NB4 (cell line): Measurements from ENCODE around the gene TSC22D1.

Source experiments
- CTCF ChIP-seq: IDR thresholded peaks from one replicate; pipeline ENCODE4 v1.5.1; 2012; ENCODE audit warnings: low read depth, low read length
- MYC ChIP-seq: IDR thresholded peaks from 2 replicates; pipeline ENCODE4 v1.6.1; 2011; ENCODE audit warnings: low read depth, low read length
- POLR2A ChIP-seq: IDR thresholded peaks from 2 replicates; pipeline ENCODE4 v1.6.1; 2011; ENCODE audit warnings: mild to moderate bottlenecking; ENCODE audit not compliant: insufficient read length; ENCODE audit errors: extremely low read depth

DNA sequence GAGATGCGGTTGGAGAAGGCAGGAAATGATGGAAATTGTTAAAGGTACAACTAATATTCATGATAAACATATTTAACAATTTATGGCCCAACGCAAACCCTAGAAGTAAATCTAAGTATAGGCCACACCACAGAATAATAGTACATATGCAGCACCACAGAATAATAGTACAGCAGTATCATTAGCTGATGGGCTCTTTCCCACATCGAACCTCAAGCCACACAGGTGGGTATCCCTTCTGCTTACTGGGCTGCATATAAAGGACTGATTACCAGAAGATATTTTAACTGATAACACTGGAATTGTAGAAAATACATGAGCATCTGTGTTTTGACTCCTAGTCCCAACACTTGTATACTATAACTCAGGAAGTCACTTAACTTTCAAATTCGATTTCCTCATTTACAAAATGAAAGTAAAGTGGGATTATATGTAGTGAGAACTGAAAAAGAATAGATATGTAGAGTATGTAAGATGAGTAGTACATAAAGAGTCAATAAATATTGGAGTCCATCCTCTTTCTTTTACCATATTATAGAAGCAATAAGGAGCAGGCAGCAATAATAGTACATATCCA, 91.5 kb downstream of the TSC22D1 start:
- TF ChIP-seq CTCF (no peak), MYC (no peak), POLR2A (no peak)
